Ovary (tissue), 3 donors: Measurements from ENCODE around the gene SDCCAG8.

Experiments
- CTCF ChIP-seq, 3 donors: fragments of 450-650 bp in 2 of 3; fragments of 200-600 bp in 1 of 3; IDR thresholded peaks; one replicate each; pipeline versions ENCODE4 v1.5.1 to v1.8.0; 2016 to 2022; ENCODE audit warnings: antibody characterized with exemption in 3 of 3, mild to moderate bottlenecking in 1 of 3
- EP300 ChIP-seq: sonication (generic); formaldehyde crosslinking; IDR thresholded peaks from one replicate; pipeline ENCODE4 v1.6.1; 2017; ENCODE audit warnings: antibody characterized with exemption
- POLR2A ChIP-seq: fragments of 450-650 bp; IDR thresholded peaks from one replicate; pipeline ENCODE4 v1.6.1; 2017; ENCODE audit warnings: antibody characterized with exemption, mild to moderate bottlenecking, moderate library complexity
- donor health status: DM: no; HTN: no; CAD: no.

- TF ChIP-seq CTCF (IDR thresholded peaks at IDR 0.05) (no peak), EP300 (no peak), POLR2A (no peak)
These were observed 90.6 kb downstream of the SDCCAG8 start for GRCh38 chr1:243346468-243346867.
